Endodermal cell (in vitro differentiated cells): ENCODE data around the gene SCRN2. TPM values are rescaled to one million over a fixed set of nuclear protein-coding genes. Genes with fewer than 3 reads are reported as not detected.

Source experiments
- DNase-seq: peaks from one replicate; pipeline ENCODE4 v3.0.0-alpha.2; 2017
- H3K27ac ChIP-seq: 2 replicates; pipeline ENCODE4 v1.5.1; 2013; ENCODE audit warnings: mild to moderate bottlenecking, low read depth, low read length, moderate library complexity
- H3K27me3 ChIP-seq: 2 replicates; pipeline ENCODE4 v1.6.1; 2013; ENCODE audit warnings: mild to moderate bottlenecking, low read length, moderate library complexity; ENCODE audit not compliant: insufficient read depth, control insufficient read depth, poor library complexity, severe bottlenecking
- H3K36me3 ChIP-seq: 2 replicates; pipeline ENCODE4 v1.7.0; 2013; ENCODE audit warnings: mild to moderate bottlenecking, low read length, moderate library complexity; ENCODE audit not compliant: control insufficient read depth, insufficient read depth
- H3K4me1 ChIP-seq: one replicate; pipeline ENCODE4 v1.7.0; 2013; ENCODE audit warnings: low read length; ENCODE audit not compliant: control insufficient read depth, insufficient read depth
- H3K4me3 ChIP-seq: 2 replicates; pipeline ENCODE4 v1.5.1; 2013; ENCODE audit warnings: mild to moderate bottlenecking, low read length, moderate library complexity
- H3K9ac ChIP-seq: 2 replicates; pipeline ENCODE4 v1.6.1; 2013; ENCODE audit warnings: mild to moderate bottlenecking, low read length, moderate library complexity; ENCODE audit not compliant: poor library complexity, severe bottlenecking; ENCODE audit errors: extremely low read depth
- H3K9me3 ChIP-seq: 2 replicates; pipeline ENCODE4 v1.6.1; 2013; ENCODE audit warnings: mild to moderate bottlenecking, low read length, moderate library complexity; ENCODE audit not compliant: control insufficient read depth
- H3K27ac Mint-ChIP-seq: 2 replicates; pipeline ENCODE4 v1.8.0; 2020; ENCODE audit warnings: mixed read lengths
- H3K27me3 Mint-ChIP-seq: 2 replicates; pipeline ENCODE4 v1.8.0; 2021; ENCODE audit warnings: mild to moderate bottlenecking, mixed read lengths; ENCODE audit not compliant: insufficient read depth
- H3K36me3 Mint-ChIP-seq: 2 replicates; pipeline ENCODE4 v1.8.0; 2020; ENCODE audit warnings: low read depth, mixed read lengths
- H3K4me1 Mint-ChIP-seq: 2 replicates; pipeline ENCODE4 v1.8.0; 2020; ENCODE audit warnings: mixed read lengths
- H3K4me3 Mint-ChIP-seq: 2 replicates; pipeline ENCODE4 v1.8.0; 2020; ENCODE audit warnings: mild to moderate bottlenecking, moderate library complexity, mixed read lengths
- H3K9me3 Mint-ChIP-seq: 2 replicates; pipeline ENCODE4 v1.8.0; 2020; ENCODE audit warnings: mild to moderate bottlenecking, mixed read lengths
- WGBS, 2 experiments: methylation state at CpG; one replicate each; pipeline versions ENCODE4 v1.1.5 to v1.1.7; 2013; ENCODE audit warnings: missing lambda C conversion rate in 2 of 2, mixed read lengths in 1 of 2; ENCODE audit not compliant: insufficient coverage in 1 of 2, insufficient read length in 1 of 2; 5-methylcytosine and 5-hydroxymethylcytosine counted together
- total RNA-seq, 2 donors: library from RNA; stranded (reverse); fragmentation: NEBNext Ultra II Directional in 1 of 2; extraction: Animal tissue kit (Norgen Biotek cat#: 25700) in 1 of 2; gene quantifications; 2 replicates in 1 of 2; 3 replicates in 1 of 2; pipeline ENCODE4 v1.2.1, GENCODE V29; 2021
- TF ChIP-seq, protein P1 (sequence below): fragments of 200-600 bp; sonication (generic); conservative IDR thresholded peaks from 2 replicates; pipeline ENCODE4 v1.5.0; 2021; ENCODE audit warnings: antibody characterized with exemption, mild to moderate bottlenecking

SCRN2 gene
- total RNA-seq, 2 donors from 2014 or later, result 54.5 to 71.9 TPM

DNA sequence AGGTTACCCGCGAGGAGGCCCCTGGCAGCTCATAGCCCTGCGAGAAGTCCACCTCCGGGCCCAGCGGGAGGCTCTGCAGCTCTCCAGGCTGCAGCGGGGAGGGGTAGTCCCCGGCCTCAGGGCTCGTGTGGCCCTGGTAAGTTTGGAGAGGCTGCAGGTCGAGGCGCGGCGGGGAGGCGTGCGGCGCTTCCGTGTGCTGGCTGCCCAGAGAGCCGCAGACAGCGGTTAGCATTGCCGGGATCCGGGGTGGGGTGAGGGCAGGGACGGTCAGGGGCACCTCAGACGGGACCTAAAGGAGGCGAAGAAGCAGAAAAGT is 7.1 kb upstream of the SCRN2 start:
- Histone ChIP-seq H3K27me3 (peaks cover 79% of the 10 kb centered on the region), H3K9ac (no peak overlapping the region), H3K4me1 (peaks cover 7% of the 10 kb centered on the region), H3K9me3 (no peaks in the 10 kb centered on the region), H3K4me3 (no peak overlapping the region), H3K27ac (no peak overlapping the region), H3K36me3 (no peaks in the 10 kb centered on the region)
- Mint-ChIP-seq H3K4me3 (peak overlapping the region; percentile 43), H3K4me1 (peaks cover 13% of the 10 kb centered on the region), H3K36me3 (no peaks in the 10 kb centered on the region), H3K27me3 (peaks cover 89% of the 10 kb centered on the region), H3K9me3 (no peaks in the 10 kb centered on the region), H3K27ac (no peak overlapping the region)
- TF ChIP-seq, protein P1, sequence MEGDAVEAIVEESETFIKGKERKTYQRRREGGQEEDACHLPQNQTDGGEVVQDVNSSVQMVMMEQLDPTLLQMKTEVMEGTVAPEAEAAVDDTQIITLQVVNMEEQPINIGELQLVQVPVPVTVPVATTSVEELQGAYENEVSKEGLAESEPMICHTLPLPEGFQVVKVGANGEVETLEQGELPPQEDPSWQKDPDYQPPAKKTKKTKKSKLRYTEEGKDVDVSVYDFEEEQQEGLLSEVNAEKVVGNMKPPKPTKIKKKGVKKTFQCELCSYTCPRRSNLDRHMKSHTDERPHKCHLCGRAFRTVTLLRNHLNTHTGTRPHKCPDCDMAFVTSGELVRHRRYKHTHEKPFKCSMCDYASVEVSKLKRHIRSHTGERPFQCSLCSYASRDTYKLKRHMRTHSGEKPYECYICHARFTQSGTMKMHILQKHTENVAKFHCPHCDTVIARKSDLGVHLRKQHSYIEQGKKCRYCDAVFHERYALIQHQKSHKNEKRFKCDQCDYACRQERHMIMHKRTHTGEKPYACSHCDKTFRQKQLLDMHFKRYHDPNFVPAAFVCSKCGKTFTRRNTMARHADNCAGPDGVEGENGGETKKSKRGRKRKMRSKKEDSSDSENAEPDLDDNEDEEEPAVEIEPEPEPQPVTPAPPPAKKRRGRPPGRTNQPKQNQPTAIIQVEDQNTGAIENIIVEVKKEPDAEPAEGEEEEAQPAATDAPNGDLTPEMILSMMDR, result no peak
- DNase-seq, result no peak
- 40 to 53% methylated on average over 7 to 23 of the region's 23 CpGs for WGBS, 2 experiments

- Mint-ChIP-seq H3K9me3 (no peaks in the 10 kb centered on the region), H3K27me3 (peaks cover 83% of the 10 kb centered on the region), H3K4me1 (peaks cover 15% of the 10 kb centered on the region), H3K4me3 (peak overlapping the region; percentile 43), H3K36me3 (no peaks in the 10 kb centered on the region), H3K27ac (no peak overlapping the region)
- DNase-seq, result peak; percentile 94
- TF ChIP-seq, protein P1, result peak; percentile 74
- H3K27me3 ChIP-seq, result peaks cover 73% of the 10 kb centered on the region
- 31 to 32% methylated on average over 47 to 71 of the region's 71 CpGs for WGBS, 2 experiments
- H3K9ac ChIP-seq, result no peak overlapping the region
- no peaks in the 10 kb centered on the region for H3K36me3 ChIP-seq
- H3K4me1 ChIP-seq, result peaks cover 7% of the 10 kb centered on the region
- H3K9me3 ChIP-seq, result no peaks in the 10 kb centered on the region
- H3K27ac ChIP-seq, result no peak overlapping the region
- no peak overlapping the region for H3K4me3 ChIP-seq
These were observed 6.5 kb upstream of the SCRN2 start for GRCh38 chr17:47847341-47848197.

DNA sequence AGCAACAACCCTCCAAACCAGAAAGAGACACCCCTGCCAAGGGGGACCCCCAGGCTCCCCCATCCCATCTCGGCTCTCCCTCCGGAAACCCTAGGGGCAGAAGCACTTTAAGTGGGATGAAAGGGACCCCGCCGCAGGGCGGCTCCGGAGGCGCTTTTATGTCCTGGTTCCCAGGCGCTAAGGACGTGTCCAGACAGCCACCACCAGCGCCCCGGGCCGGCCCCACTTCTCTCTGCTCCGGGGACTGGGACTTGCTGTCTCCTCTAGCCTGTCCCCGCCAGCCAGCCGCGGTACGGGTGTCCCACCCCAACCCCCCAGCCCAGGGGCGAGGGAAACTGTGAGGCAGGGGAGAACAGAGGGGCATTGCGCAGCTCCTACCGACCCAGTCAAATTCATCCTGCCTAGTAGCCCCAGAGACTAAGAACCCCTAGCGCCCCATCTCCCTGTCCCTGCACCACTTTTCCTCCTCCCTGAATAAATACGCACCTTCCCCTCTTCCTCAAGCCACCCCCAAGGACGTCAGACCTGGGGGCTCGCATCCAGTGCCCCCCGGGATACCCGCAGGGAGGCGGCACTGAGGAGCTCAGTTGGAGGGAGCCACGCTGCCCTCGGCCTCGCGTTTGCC is 5.8 kb upstream of the SCRN2 start:
- Mint-ChIP-seq H3K27ac (no peak overlapping the region), H3K27me3 (peaks cover 75% of the 10 kb centered on the region), H3K4me1 (peaks cover 8% of the 10 kb centered on the region), H3K36me3 (no peaks in the 10 kb centered on the region), H3K9me3 (no peaks in the 10 kb centered on the region), H3K4me3 (peak overlapping the region; percentile 40)
- no peak overlapping the region for H3K27ac ChIP-seq
- no peaks in the 10 kb centered on the region for H3K36me3 ChIP-seq
- DNase-seq, result peak; percentile 89
- TF ChIP-seq, protein P1, result no peak
- WGBS, 2 experiments, result 15 to 49% methylated on average over 7 to 31 of the region's 31 CpGs
- peaks cover 7% of the 10 kb centered on the region for H3K4me1 ChIP-seq
- H3K9me3 ChIP-seq, result no peaks in the 10 kb centered on the region
- no peak overlapping the region for H3K4me3 ChIP-seq
- no peak overlapping the region for H3K9ac ChIP-seq
- peaks cover 65% of the 10 kb centered on the region for H3K27me3 ChIP-seq
